ENCODE data around the gene ARF6.
"Not testable (repeated sequence)": the region's sequence is repeated elsewhere in the genome, so short reads cannot be mapped to it uniquely, and the experiment has no call there.

The ARF6 gene

GRCh38 chr14:49909016-49909415, 16.1 kb downstream of the ARF6 start:
- DNase-seq, result no peak

DNA sequence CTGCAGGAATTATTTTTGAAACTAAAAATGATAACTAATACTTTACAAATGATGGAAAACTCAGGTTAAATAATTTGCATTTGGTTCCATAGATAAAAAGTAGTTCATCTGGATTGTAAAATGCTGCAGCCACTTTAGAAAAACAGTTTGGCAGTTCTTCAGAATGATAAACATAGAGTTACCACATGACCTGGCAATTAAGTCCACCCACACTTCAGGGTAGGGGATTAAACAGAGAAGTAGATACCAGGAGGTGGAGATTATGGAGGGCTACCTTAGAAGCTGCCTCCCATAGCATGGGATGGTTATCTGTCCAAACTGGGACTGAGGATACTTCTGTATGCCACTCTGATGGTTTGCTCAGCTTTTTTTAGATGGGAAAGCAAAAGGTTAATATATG, 22.2 kb downstream of the ARF6 start:
- DNase-seq, result peak; percentile 66

GRCh38 chr14:49918706-49919105, 25.8 kb downstream of the ARF6 start:
- no peak for DNase-seq

DNA sequence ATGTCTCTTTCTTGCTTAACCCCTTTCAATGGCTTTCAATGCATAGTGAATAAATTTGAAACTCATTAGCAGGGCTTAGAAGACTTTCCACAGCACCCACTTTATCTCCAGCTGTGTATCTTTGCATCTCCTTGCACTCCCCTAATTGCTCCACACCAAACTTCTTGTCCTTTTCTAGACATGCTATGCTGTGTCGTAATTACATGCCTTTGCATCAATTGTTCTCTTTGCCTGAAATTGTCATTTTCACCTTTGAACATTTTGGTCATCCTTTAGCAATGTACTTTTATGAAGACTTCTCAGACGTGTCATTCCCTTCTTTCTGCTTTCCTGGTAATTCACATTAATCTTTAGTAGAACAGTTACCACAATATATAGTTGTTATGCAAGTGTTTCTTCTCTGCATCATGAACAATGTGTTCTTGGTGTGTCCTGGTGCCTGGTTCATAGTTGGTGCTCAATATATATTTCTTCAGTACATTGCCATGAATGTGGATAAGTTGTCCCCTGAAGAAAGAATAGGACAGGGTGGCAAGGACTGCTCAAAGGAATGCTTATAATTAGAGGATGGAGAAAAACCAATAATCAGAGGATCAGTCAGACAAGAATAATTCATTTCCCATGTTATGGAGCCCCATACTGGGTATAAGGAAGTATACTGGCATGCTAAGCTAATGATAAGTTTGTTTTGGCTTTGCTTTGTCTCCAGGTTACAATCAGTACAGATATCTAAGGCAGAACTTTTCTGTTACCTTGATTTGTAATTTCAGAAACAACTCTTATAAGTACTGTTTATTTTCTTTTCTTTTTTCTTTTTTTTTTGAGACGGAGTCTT, 27.2 kb downstream of the ARF6 start:
- DNase-seq, result no peak

GRCh38 chr14:49920935-49921334, 28.1 kb downstream of the ARF6 start:
- no peak for DNase-seq

GRCh38 chr14:49921401-49921800, 28.5 kb downstream of the ARF6 start:
- no peak for DNase-seq

- no peak for DNase-seq
Measured at GRCh38 chr14:49923442-49923841, 30.6 kb downstream of the ARF6 start.

GRCh38 chr14:49923881-49924280, 31.0 kb downstream of the ARF6 start:
- no peak for DNase-seq

DNA sequence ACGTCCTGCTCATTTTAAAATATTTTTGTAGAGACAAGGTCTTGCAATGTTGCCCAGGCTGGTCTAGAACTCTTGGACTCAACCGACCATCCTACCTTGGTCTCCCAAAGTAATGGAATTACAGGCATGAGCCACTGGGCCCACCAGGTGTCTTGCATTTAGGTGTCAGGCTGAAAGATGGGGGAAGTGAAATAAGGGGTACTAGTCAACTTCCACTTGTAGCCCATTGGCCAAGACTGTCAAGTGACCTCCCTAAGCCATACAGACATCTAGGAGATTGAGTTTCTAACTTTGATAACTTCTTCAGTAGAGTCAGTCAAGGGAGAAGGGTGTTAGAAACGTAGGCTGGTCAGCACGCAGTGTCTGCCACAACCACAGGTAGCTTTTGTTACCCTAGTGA, 32.0 kb downstream of the ARF6 start:
- no peak for DNase-seq

DNA sequence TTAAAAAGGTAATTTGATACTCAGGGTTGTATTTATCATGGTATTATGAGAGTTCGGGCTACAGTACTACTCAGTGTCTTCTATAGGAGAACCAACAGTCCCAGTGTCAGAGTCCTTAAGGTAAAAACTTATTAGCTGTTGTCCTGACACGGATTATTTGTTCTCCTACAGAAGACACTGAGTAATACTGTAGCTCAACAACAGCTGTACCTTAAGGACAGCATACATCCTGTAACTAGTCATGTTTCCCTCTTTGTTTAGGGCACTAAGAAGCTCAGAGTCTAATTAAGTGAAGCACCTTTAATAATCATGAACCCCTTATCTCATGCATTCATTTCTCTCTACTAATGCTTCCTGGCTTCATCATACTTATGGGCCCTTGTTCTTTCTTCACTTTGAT, 33.9 kb downstream of the ARF6 start:
- DNase-seq, result no peak

GRCh38 chr14:49928015-49928414, 35.1 kb downstream of the ARF6 start:
- no peak for DNase-seq

DNA sequence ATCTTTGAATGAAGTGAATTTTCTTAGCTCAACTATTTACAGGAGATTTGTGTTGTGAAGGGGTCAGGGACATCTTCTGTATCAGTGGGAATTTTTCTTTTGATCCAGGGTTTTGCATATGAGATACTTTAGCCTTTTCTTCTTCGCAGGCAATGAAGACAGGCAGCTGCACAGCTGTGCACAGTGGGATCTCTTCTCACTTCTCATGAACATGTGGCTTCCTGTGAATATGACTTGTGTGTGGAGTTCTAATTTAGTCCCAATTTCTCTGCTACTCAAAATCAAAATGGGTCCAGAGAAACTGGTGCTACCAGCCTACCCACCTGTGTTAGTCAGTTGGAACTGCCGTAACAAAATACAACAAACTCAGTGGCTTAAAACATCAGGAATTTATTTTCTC, 37.8 kb downstream of the ARF6 start:
- DNase-seq, result no peak

- no peak for DNase-seq
Measured at GRCh38 chr14:49931523-49931922, 38.6 kb downstream of the ARF6 start.

DNA sequence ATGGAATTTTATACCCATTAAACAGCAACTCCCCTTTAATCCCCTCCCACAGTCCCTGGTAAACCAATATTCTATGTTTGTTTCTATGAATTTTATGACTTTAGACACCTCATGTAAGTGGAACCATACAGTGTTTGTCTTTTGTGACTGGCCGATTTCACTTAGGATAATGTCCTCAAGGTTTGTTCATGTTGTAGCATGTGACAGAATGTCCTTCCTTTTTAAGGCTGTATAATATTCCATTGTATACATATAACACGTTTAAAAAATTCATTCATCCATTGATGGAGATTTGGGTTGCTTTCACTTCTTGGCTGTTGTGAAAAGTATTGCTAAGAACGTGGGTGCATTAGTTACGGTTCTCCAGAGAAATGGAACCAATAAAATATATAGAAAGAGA, 40.2 kb downstream of the ARF6 start:
- DNase-seq, result no peak

DNA sequence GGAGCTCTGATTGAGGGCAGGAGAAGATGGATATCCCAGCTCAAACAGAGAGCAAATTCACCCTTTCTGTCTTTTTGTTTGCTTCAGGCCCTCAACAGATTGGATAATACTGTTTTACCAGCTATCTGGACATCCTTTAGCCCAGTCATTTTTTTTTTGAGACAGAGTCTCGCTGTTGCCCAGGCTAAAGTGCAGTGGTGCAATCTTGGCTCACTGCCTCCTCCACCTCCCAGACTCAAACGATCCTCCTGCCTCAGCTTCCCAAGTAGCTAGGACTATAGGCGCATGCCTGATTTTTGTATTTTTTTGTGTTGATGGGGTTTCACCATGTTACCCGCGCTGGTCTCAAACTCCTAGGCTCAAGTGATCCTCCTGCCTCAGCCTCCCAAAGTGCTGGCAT, 40.8 kb downstream of the ARF6 start:
- DNase-seq, result no peak

- DNase-seq, result no peak
Measured at GRCh38 chr14:49934646-49935045, 41.8 kb downstream of the ARF6 start.

DNA sequence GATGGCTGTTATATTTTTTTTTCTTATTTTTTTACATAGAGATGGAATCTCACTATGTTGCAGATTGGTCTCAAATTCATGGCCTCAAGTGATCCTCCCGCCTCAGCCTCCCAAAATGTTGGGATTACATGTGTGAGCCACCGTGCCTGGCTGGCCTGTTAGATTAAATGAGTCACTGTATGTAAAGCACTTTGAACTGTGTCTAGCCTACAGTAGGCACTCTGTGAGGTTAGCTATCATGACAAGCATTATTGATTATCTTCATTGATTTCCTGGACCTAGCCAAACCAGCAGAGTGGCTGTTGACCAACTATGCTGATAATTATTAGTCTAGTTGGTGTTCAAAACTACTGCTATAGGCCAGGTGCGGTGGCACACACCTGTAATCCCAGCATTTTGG, 42.6 kb downstream of the ARF6 start:
- DNase-seq, result no peak

DNA sequence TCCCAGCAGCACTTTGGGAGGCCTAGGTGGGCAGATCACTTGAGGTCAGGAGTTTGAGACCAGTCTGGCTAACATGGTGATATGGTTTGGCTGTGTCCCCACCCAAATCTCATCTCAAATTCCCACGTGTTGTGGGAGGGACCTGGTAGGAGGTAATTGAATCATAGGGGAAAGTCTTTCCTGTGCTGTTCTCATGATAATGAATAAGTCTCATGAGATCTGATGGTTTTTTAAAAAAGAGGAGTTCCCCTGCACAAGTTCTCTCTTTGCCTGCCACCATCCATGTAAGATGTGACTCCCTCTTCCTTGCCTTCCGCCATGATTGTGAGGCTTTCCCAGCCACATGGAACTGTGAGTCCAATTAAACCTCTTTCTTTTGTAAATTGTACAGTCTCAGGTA, 43.4 kb downstream of the ARF6 start:
- DNase-seq, result not testable (repeated sequence)

GRCh38 chr14:49936882-49937281, 44.0 kb downstream of the ARF6 start:
- DNase-seq, result not testable (repeated sequence)

DNA sequence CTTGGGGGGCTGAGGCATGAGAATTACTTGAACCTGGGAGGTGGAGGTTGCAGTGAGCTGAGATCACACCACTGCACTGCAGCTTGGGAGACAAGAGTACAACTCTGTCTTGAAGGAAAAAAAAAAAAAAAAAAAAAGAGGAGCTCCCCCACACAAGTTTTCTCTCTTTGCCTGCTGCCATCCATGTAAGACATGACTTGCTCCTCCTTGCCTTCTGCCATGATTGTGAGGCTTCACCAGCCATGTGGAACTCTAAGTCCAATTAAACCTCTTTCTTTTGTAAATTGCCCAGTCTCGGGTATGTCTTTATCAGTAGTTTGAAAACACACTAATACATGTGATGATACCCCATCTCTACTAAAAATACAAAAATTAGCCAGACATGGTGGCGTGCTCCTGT, 46.3 kb downstream of the ARF6 start:
- DNase-seq, result not testable (repeated sequence)

GRCh38 chr14:49939884-49940510, 47.1 kb downstream of the ARF6 start:
- no peak for DNase-seq

GRCh38 chr14:49940808-49941421, 48.0 kb downstream of the ARF6 start:
- no peak for DNase-seq

DNA sequence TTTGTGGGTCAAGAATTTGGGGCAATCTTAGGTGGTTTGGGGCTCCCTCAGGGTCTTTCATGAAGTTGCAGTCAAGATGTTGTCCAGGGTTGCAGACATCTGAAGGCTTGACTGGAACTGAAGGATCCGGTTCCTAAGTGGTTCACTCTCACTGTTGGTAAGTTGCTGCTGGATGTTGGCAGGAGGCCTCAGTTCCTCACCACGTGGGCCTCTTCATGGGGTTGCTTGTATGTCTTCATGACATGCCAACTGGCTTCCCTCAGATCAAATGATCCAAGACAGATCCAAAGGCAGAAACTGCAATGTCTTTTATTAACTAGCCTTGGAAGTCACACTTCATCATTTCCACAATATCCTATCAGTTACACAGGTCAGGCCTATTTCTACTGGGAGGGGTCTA, 49.2 kb downstream of the ARF6 start:
- DNase-seq, result no peak

DNA sequence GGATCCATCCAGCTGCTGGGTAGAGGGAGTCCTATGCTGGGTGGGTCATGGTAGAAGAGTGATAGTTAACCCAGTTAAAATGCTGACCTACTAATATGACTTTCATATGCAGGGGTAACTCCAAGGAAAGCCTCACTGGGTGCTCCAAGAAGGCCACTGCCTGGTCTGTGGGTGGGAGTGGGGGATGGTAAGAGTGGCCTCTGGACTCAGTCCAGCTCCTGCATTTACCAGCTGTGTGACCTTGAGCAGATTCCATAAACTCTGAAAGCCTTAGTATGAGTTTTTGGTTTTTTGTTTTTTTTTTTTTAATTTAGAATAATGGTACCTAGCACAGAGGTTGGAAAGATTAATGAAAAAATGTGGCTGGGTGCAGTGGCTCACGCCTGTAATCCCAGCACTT, 51.6 kb downstream of the ARF6 start:
- no peak for DNase-seq
